DOHH2 (cell line): ENCODE data around the gene TAPBP.

Experiments
- EZH2phosphoT487 ChIP-seq: fragments of 200-600 bp; sonication (generic); IDR thresholded peaks from 2 replicates; pipeline ENCODE4 v1.6.1; 2017; ENCODE audit warnings: borderline replicate concordance, mild to moderate bottlenecking, antibody characterized with exemption, low read length, moderate library complexity, mixed read lengths
- TF ChIP-seq, protein P1 (sequence below): fragments of 200-600 bp; sonication (generic); IDR thresholded peaks from one replicate; pipeline ENCODE4 v1.5.1; 2014; ENCODE audit warnings: antibody characterized with exemption, mild to moderate bottlenecking, low read depth, low read length; ENCODE audit not compliant: poor library complexity, severe bottlenecking

DNA sequence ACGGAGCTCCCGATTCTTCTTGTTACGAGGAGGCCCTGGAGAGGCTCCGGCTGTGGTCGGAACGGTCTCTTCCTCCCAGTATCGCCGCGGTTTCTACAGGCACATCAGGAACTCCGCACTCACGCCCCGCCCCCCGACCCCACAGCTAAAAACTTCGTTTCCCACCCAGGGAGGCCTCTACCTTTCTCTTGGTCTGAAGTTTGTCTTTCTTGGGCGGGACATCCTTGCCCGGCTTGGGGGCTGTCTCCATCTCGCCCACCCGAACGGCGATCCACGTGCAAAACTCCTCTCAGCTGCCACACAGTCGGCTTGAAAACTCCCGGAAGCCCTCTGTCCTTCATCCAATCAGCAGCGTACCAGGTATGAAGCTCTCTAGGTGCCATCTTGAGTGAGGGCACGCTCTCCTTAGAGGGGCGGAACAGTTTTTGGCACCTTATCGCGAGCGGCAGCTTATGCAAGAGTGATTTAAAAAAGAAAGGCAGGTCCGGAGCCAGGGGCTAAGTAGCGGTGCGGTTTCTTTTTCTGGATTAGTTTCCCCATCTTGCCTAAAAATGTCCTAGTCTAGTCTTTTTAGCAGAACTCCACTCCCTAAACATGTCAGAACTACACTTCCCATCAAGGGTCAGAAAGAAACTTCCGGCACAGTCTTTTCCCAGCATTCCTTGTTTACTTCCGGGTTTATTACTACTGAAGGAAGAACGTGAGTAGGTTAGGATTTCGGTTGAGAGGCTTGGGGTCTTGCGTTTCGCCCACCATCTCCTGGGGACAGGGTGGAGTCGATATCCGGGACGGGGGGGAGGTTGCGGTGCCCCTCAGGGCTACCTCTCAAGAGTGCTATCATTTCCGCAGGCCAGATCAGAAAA lies 24.7 kb downstream of the TAPBP start, which contains the start of the genes PFDN6 and WDR46:
- TF ChIP-seq, protein P1, sequence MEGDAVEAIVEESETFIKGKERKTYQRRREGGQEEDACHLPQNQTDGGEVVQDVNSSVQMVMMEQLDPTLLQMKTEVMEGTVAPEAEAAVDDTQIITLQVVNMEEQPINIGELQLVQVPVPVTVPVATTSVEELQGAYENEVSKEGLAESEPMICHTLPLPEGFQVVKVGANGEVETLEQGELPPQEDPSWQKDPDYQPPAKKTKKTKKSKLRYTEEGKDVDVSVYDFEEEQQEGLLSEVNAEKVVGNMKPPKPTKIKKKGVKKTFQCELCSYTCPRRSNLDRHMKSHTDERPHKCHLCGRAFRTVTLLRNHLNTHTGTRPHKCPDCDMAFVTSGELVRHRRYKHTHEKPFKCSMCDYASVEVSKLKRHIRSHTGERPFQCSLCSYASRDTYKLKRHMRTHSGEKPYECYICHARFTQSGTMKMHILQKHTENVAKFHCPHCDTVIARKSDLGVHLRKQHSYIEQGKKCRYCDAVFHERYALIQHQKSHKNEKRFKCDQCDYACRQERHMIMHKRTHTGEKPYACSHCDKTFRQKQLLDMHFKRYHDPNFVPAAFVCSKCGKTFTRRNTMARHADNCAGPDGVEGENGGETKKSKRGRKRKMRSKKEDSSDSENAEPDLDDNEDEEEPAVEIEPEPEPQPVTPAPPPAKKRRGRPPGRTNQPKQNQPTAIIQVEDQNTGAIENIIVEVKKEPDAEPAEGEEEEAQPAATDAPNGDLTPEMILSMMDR: no peak
- no peak for TF ChIP-seq EZH2phosphoT487
